Activated CD4-positive, CD25-positive, alpha-beta regulatory T cell (primary cell): Measurements from ENCODE around the gene ARRB1.
"Not testable (repeated sequence)": the region's sequence is repeated elsewhere in the genome, so short reads cannot be mapped to it uniquely, and the experiment has no call there.

Experiments
- DNase-seq, 4 experiments: peaks; one replicate each; lab custom pipeline; 2025; lab: John Stamatoyannopoulos, UW

The ARRB1 gene

DNA sequence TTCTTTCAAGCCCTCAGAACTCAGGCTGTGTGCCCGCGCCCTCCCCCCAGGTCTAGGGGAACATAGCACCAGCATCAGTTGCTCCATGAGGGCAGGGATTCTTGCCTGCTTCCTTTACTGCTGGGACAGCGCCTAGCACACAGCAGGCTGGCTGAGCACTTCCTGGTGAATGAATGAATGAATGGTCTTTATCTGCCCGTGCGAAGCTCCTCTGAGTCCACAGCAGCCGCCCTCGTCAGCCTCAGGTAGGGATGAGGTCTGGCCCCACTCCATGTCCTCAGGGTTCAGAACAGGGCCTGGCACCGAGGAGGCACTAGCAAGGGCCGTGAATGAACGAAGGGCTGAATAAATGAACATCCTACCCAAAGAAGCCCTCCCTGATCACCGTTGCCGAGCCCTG lies 27.3 kb downstream of the ARRB1 start:
- DNase-seq = no peak

DNA sequence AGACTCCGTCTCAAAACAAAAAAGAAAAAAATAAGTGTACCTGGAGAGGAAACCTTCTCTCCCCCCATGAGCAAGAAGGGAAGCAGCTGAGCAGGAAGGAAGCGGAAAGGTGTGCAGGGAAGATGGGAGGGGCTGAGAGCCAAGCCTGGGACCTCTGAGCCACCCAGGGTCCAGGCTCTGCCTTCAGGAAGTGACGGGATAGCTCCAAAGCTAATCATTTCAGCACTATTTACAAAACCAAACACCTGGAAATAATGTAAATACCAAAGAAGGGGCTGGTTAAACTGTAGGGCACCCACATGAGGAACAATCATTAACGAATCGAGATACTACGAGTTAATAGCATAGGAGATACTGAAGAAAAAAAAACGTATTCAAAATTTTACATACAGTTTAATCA lies 27.9 kb downstream of the ARRB1 start:
- DNase-seq = no peak

GRCh38 chr11:75320643-75321042 lies 30.8 kb downstream of the ARRB1 start:
- DNase-seq = no peak

- DNase-seq = no peak
Observed at GRCh38 chr11:75320046-75320618, 31.3 kb downstream of the ARRB1 start.

DNA sequence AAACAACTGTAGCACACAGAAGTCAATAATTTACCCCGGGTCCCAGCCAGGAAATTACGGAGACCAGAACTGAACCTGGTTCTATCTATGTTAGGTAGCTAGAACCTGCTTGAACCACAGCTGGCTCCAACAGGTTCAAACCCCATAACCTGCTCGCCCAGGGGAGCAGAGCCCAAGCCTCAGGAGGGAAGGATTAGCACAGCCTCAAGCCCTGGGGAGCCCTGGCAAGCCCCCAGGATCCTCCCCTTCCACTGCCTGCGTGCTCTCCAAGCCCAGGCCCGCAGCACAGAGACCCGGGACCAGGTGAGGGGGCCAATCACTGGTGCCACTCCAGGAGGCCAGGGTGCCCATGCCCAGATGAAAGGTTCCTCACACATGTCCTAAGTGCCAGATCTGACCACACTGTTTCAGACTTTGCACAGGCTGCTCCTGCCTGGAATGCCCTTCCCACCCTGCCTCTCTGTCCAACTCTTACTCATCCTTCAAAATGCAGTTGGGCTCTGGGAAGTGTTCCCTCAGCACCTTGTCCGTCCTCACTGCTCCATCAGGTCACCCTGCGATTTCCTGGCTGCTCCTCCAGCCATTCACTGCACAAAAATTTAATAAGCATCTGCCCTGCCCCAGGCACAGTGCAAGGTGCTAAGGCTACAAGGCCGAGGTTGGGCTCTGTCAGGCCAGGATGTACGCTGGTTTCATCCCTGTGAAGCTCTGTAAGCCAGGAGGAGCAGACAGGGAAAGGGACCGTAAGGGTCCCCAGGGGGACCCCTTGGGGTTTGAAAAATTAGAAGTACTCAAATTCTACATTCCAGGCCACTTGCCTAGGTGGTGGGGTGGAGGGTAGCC lies 32.2 kb downstream of the ARRB1 start:
- DNase-seq = no peak

DNA sequence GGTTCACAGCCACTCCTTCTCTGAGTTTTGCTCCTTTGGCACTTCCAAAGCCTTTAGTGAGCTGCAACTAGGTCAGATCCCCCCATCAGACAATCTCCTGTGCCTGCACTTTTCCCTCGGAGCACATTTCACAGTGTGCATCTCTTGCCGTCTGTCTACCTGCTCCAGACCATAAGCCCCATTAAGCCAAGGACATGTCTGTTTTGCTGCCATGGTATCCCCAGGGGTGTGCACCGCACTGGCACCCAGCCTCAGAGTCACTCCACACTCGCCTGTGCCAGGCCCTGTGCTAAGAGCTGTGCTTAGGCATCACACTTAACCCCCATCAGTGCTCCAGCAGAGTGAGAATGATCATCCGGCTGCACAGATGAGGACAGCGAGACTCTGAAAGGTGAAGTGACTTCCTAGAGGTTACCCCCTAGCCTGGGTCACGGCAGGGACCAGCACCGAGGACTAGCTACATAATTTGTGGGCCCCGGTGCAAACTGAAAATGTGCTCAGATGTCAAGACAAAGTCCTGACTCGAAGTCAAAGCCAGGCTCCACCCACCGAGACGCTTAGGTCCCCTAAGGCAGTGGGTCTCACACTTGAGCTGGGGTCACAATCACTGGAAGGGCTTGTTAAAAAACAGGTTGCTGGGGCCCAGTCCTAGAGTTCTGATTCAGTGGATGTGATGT lies 33.9 kb downstream of the ARRB1 start:
- DNase-seq = no peak

DNA sequence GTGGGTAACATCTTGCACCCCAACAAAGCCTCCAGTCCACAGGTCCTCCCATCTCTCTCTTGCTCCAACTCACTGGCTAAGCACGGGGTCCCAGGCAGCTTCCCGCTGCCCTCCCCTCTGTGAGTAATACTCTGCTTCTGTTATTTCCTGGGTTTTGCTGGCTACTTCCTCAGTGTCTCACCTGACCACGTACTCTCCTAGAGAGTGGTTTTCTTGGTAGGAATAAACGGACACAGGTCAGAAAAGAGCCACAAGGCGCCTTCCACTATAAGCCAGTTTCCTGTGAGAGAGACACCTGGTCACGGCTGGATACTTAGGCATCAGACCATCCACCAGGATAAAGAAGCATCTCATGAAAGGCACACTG lies 36.0 kb downstream of the ARRB1 start:
- DNase-seq = no peak

- DNase-seq = no peak
Observed at GRCh38 chr11:75314771-75315438, 36.6 kb downstream of the ARRB1 start.

DNA sequence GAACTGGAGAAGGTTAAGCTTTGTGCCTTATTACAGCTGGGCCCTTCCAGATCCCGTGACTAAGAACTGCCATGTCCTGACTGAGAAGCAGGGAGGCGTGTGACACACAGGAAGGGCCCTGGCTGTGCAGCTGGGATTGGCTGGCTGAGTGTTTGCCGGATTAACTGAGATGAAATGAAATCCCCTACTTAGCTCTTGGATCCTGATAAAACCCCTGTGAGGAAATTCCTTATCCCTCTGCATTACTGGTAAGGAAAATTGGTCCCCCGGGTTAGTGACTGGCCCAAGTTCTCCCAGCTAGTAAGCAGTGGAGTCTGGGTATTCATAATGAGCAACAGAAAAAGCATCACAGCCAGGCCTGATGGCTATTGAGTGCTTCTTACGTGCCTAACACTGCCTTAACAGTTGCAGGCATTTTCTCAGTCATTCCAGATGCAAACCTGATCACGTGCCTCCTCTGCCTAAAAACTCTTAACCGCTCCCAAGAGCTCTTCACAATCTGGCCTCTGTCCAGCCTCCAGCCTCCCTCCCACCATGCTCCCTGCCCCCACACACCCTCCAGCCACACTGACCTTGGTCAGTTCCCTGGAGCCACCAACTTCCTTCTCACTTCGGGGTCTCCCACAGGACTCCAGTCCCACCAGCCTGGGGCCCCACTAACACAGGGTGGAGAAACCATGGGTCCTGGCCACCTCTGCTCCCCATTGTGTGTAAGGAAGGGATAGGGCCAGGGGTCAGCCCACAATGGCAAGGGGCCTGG lies 37.8 kb downstream of the ARRB1 start:
- DNase-seq = no peak

DNA sequence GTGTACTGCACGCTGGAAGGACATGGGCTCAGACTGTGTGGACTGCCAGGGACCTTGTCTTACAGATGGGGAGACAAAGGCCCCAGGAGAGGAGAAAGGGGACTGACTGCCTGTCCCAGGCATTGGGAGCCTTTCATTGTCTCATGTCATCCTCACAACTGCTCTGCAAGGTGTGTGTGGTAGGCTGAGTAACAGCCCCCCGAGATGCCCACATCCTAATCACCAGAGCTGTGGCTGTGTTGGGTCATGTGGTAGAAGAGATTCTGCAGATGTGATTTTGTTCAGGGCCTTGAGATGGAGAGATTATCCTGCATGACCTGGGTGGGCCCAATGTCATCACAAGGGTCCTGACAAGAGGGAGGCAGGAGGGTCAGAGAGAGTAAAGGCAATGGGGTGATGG lies 39.1 kb downstream of the ARRB1 start:
- DNase-seq = no peak

- DNase-seq = no peak
Observed at GRCh38 chr11:75311858-75312288, 39.6 kb downstream of the ARRB1 start.

DNA sequence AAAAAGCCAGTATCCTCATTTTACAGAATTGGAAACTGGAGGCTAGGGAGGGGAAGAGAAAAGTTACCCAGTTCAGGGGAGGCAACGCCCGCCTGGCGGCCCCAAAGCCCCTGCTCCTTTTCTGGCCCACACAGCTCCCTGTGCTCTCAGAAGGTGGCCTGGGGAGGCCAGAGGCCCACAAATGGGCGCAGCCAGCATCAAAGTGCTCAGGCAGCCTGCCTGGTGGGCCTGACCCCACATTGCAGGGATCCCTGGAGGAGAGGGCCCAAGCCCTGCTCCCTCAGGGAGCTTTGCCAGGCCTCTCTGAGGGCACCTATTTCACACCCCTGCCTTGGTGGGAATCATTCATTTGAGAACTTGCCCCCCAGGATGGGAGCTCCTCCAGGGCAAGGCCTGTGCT lies 42.5 kb downstream of the ARRB1 start:
- DNase-seq = no peak

GRCh38 chr11:75308116-75308515 lies 43.3 kb downstream of the ARRB1 start:
- no peak for DNase-seq

GRCh38 chr11:75307058-75307457 lies 44.4 kb downstream of the ARRB1 start:
- no peak for DNase-seq

DNA sequence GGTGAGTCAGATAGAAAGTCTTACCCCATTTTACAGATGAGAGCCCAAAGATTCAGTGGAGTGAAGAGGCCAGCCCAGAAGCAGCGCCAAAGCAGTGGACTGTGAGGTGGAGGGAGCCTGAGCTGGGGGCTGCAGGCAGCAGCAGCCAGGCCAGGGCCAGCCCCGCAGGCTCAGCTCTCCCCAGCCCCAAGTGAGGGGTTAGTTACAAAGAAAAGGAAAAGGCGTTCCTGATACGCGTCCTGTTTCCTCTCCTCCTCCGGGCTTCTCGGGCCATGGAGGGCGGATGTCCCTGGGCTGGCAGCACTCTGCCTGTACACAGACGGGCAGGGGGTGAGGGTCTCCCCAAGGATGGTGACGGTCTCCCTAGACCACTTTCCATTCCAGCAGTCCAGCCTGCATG lies 44.9 kb downstream of the ARRB1 start:
- no peak for DNase-seq

DNA sequence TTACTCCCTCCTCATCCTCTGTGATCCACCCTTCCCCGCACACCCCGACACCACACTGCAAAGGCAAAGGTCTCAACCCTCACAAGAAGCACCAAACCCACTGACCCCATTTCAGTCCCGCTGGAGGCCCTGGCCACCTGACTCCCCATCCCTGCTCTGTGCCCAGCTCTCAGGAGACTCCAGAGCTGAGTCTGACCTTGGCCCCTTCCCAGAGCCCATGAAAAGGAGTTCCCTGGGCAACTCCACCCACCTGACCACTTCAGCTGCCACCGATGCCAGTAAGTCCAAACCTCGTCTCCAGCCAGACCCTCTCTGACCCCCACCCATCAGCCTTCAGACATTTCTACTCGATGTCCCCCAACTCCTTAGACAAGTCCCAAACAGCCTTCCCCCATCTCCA lies 45.5 kb downstream of the ARRB1 start:
- no peak for DNase-seq

DNA sequence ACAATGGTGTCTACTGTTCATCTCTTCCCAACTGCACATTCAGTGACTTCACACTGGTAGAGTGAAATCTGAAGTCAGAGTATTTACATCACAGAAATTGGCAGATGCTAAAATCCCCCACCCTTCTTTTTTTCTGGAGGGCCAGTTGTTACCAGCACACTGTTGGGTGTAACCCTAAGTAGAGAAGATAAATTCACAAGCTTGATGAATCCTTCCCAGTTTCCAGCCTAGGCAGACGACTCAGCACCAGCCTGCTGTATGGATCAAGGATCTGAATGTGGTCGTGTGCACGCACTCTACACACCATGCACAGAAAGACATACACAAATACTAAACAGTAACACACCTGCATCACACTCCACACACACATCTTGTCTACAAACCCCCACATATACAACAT lies 46.0 kb downstream of the ARRB1 start:
- no peak for DNase-seq

GRCh38 chr11:75304941-75305340 lies 46.5 kb downstream of the ARRB1 start:
- DNase-seq = not testable (repeated sequence)

DNA sequence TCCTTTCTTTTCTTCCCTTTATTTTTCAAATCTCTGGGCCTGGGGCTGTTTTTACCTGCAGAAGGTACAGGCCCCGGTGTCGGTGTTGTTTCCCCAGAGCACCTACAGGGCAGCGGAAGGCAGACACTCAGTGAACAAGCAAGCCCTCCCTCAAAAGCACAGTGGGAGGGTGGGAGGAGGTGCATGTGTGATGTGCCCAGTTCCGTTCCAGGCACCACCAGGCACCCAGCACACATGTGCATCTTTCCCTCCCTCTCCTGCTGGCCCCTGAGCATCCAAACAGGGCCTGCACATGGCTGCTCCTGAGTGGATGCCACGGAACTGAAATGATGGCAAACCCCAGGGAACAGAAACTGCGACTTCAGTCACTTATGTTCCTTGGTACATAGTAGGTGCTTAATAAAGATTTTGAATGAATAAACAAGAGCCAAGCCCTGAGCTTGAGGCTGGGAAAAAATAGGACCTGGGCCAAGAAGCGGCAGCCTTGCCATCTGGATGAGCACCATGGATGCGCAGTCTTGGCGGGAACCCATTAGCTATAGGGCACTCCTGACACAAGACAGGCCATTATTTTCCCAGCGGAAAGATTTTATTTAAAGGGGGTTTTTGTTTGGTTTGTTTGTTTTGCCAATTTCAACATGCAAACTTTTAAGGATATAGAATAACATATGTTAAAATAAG lies 47.8 kb downstream of the ARRB1 start:
- no peak for DNase-seq

GRCh38 chr11:75302371-75302770 lies 49.1 kb downstream of the ARRB1 start:
- no peak for DNase-seq

GRCh38 chr11:75301601-75302345 lies 49.7 kb downstream of the ARRB1 start:
- DNase-seq = no peak
